Osteoblast (primary cell): Measurements from ENCODE around the gene UNC13A. TPM values are rescaled to one million over a fixed set of nuclear protein-coding genes. Genes with fewer than 3 reads are reported as not detected.
A peak's percentile ranks its signal among the peaks of the same experiment; 100 is the strongest.

Experiments used
- DNase-seq: peaks from one replicate; pipeline ENCODE4 v3.0.0; 2011; ENCODE audit warnings: low spot score, mixed read lengths; ENCODE audit not compliant: insufficient read length; ENCODE audit errors: missing footprints
- H2AFZ ChIP-seq: 2 replicates; pipeline ENCODE4 v1.6.0; 2011; ENCODE audit warnings: mild to moderate bottlenecking, low read length
- H3K27ac ChIP-seq: 2 replicates; pipeline ENCODE4 v1.5.1; 2011; ENCODE audit warnings: mild to moderate bottlenecking, low read depth, low read length, moderate library complexity
- H3K27me3 ChIP-seq: 2 replicates; pipeline ENCODE4 v1.6.0; 2012; ENCODE audit warnings: mild to moderate bottlenecking, control low read depth, inconsistent platforms, low read length, moderate library complexity; ENCODE audit not compliant: insufficient read depth
- H3K36me3 ChIP-seq: 2 replicates; pipeline ENCODE4 v1.5.1; 2011; ENCODE audit warnings: mild to moderate bottlenecking, low read length, control low read depth, moderate library complexity; ENCODE audit not compliant: insufficient read depth
- H3K4me1 ChIP-seq: 2 replicates; pipeline ENCODE4 v1.5.1; 2011; ENCODE audit warnings: mild to moderate bottlenecking, low read length, control low read depth, moderate library complexity; ENCODE audit not compliant: insufficient read depth
- H3K4me2 ChIP-seq: 2 replicates; pipeline ENCODE4 v1.6.0; 2011; ENCODE audit warnings: mild to moderate bottlenecking, low read length; ENCODE audit not compliant: insufficient read depth
- H3K4me3 ChIP-seq: fragments of 200-600 bp; sonication (generic); 3 replicates; pipeline ENCODE4 v1.5.1; 2012; ENCODE audit warnings: mild to moderate bottlenecking, low read length, inconsistent platforms; ENCODE audit not compliant: insufficient read depth
- H3K79me2 ChIP-seq: 2 replicates; pipeline ENCODE4 v1.6.0; 2012; ENCODE audit warnings: mild to moderate bottlenecking, low read length, control low read depth, inconsistent platforms; ENCODE audit not compliant: insufficient read depth
- H3K9me3 ChIP-seq: 2 replicates; pipeline ENCODE4 v1.5.1; 2011; ENCODE audit warnings: low read depth, low read length, control low read depth
- H4K20me1 ChIP-seq: 2 replicates; pipeline ENCODE4 v1.6.0; 2012; ENCODE audit warnings: mild to moderate bottlenecking, low read length, control low read depth; ENCODE audit not compliant: insufficient read depth
- total RNA-seq: library from RNA; depleted of rRNA; stranded (reverse); fragments of >200 nt; gene quantifications from 2 replicates; pipeline ENCODE4 v1.2.3, GENCODE V29; 2012
- TF ChIP-seq, protein P1 (sequence below): IDR thresholded peaks from 2 replicates; pipeline ENCODE4 v1.5.1; 2011; ENCODE audit warnings: mild to moderate bottlenecking, low read depth, low read length, moderate library complexity; ENCODE audit errors: extremely low read depth

UNC13A gene
- total RNA-seq, 1 donor = under 0.01 TPM

DNA sequence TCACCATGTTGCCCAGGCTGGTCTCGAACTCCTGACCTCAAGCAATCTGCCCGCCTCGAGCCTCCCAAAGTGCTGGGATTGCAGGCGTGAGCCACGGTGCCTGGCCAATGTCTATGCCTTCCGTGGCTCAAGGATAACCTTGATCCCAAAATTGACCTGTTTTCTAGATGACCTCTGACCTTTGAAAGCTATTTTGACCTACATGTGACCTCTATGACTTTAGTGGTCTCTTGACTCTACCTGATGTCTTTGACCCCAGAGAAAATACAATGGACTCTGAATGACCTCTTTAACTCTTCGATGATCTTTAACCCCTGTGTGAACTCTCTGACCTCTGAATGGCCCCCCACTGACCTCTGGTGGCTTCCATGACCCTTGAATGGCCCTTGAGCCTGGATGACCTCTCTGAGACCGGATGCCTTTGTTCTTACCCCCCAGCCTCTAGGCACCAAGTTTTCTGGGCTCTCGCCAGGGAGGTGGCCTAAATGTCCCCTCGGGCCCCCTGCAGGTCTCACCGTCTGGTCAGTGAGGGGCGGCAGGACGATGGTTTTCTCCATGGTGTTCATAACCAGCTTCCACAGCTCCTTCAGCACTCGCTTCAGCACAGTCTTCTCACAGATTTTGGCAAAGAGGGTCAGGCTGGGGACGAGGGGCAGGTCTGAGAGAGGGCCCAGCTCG, 63.7 kb downstream of the UNC13A start:
- Histone ChIP-seq H3K4me3 (no peak overlapping the region), H4K20me1 (no peaks in the 10 kb centered on the region), H3K9me3 (no peaks in the 10 kb centered on the region), H3K36me3 (no peaks in the 10 kb centered on the region), H3K4me2 (no peak overlapping the region), H3K79me2 (no peaks in the 10 kb centered on the region), H3K27ac (no peak overlapping the region), H3K27me3 (no peaks in the 10 kb centered on the region), H3K4me1 (no peaks in the 10 kb centered on the region), H2AFZ (no peak overlapping the region)
- TF ChIP-seq, protein P1, sequence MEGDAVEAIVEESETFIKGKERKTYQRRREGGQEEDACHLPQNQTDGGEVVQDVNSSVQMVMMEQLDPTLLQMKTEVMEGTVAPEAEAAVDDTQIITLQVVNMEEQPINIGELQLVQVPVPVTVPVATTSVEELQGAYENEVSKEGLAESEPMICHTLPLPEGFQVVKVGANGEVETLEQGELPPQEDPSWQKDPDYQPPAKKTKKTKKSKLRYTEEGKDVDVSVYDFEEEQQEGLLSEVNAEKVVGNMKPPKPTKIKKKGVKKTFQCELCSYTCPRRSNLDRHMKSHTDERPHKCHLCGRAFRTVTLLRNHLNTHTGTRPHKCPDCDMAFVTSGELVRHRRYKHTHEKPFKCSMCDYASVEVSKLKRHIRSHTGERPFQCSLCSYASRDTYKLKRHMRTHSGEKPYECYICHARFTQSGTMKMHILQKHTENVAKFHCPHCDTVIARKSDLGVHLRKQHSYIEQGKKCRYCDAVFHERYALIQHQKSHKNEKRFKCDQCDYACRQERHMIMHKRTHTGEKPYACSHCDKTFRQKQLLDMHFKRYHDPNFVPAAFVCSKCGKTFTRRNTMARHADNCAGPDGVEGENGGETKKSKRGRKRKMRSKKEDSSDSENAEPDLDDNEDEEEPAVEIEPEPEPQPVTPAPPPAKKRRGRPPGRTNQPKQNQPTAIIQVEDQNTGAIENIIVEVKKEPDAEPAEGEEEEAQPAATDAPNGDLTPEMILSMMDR = no peak
- DNase-seq = peak; percentile 62

DNA sequence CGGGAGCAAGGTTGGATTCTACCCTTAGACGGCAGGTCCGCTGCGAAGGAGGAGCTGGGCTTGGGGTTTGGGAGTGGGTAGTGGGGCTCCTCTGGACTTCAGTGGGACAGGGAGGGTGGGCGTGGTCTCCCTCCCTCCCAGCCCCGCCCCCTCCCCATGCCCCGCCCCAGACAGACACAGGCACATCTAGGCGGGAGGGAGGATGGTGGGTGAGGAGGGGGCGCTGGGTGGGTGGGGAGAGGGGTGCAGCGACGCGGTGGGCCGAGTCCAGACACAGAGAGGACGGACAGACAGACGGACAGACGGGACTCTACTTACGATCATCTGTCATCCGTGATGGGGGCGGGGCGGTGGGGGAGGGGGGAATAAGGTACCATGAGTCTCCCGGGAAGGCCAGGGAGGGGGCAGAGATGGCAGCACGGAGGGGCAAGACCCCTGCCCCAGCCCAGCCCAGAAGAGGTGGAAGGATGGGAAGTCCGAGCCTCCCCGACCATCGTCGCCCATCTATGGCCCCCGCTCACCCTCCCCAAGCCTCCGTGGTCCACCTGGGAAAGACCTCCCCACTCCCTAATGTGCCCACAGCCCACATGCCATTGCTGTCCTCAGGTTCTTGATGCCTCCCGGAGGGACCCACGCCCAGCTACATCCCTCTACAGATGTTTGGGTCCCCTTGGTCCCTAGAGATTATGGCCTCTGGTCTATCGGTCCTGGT, 64.8 kb downstream of the UNC13A start:
- H3K79me2 ChIP-seq = no peaks in the 10 kb centered on the region
- H3K9me3 ChIP-seq = no peaks in the 10 kb centered on the region
- no peak overlapping the region for H3K4me2 ChIP-seq
- H3K36me3 ChIP-seq = no peaks in the 10 kb centered on the region
- H2AFZ ChIP-seq = no peak overlapping the region
- no peaks in the 10 kb centered on the region for H3K27me3 ChIP-seq
- H3K27ac ChIP-seq = no peak overlapping the region
- no peaks in the 10 kb centered on the region for H4K20me1 ChIP-seq
- no peak overlapping the region for H3K4me3 ChIP-seq
- peak; percentile 74 for DNase-seq
- no peaks in the 10 kb centered on the region for H3K4me1 ChIP-seq
- TF ChIP-seq, protein P1 = no peak

DNA sequence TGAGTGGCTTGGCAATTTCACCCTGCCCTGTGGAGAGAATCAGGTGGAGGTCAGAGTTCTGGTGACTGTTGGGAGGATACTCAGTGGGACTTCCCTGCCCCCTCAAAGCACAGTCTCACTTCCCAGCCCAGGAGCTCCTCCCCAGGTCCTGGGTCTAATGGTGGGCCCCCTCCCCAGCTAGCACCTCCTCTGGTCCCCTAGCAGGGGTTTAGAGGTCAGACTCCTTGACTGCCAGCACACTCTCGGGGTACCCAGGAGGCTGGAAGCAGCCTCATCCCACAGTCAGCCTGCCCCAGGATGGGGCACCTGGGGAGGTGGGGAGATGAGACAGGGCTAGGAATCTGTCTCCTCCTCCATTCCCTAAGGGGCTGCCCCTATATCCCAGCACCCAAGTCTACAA, 67.5 kb downstream of the UNC13A start:
- Histone ChIP-seq H3K4me3 (no peak overlapping the region), H3K27ac (no peak overlapping the region), H3K4me2 (no peak overlapping the region), H4K20me1 (no peaks in the 10 kb centered on the region), H3K9me3 (no peaks in the 10 kb centered on the region), H2AFZ (no peak overlapping the region), H3K79me2 (no peaks in the 10 kb centered on the region), H3K4me1 (no peaks in the 10 kb centered on the region), H3K27me3 (no peaks in the 10 kb centered on the region), H3K36me3 (no peaks in the 10 kb centered on the region)
- TF ChIP-seq, protein P1 = no peak
- DNase-seq = peak; percentile 18

DNA sequence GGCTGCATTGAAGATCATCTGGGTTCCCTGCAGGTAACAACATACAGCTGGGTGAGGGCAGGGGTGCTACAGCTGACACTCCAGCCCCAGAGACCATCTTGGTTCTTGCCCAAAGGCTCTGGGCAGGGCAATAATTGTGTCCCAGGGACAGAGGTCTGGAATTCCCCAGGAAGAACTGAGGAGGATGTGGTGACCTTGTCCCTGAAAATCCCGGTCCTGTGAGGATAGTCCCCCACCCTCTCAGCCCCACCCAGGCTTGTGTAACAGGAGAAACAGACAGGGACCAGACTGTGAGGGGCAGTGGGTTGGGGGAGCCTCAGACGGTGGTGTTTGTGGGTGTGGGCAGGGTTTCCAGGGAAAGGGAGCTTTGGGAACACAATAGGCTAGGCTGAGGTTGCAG, 69.2 kb downstream of the UNC13A start:
- Histone ChIP-seq H2AFZ (no peak overlapping the region), H3K79me2 (no peaks in the 10 kb centered on the region), H3K36me3 (no peaks in the 10 kb centered on the region), H3K27ac (no peak overlapping the region), H3K27me3 (no peaks in the 10 kb centered on the region), H3K4me3 (no peak overlapping the region), H4K20me1 (no peaks in the 10 kb centered on the region), H3K4me1 (no peaks in the 10 kb centered on the region), H3K9me3 (no peaks in the 10 kb centered on the region), H3K4me2 (no peak overlapping the region)
- TF ChIP-seq, protein P1 = no peak
- peak; percentile 71 for DNase-seq
